Measurements from ENCODE around the gene DISP3.

The DISP3 gene

DNA sequence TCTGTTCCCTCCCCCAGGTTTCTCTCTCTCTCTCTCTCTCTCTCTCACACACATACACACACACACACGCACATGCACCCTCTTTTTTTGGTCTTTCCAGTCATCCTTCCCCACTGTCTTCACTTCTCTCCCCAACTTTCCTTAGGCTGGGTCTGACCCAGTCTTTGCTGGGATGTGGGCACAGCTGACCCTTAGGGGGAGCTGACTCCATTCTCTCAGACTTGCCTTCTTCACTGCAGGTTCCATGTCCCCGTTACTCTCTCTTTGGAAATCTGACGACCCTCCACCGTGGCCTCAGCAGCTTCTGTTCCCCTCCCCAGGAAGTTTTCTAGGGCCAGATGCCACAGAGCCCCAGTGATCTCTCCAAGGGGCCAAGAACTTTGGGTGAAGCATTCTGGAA, 2.1 kb downstream of the DISP3 start:
- H3K4me3 ChIP-seq (ENCODE audit: low read depth, low read length), result no peak overlapping the region
- TF ChIP-seq, protein P1, sequence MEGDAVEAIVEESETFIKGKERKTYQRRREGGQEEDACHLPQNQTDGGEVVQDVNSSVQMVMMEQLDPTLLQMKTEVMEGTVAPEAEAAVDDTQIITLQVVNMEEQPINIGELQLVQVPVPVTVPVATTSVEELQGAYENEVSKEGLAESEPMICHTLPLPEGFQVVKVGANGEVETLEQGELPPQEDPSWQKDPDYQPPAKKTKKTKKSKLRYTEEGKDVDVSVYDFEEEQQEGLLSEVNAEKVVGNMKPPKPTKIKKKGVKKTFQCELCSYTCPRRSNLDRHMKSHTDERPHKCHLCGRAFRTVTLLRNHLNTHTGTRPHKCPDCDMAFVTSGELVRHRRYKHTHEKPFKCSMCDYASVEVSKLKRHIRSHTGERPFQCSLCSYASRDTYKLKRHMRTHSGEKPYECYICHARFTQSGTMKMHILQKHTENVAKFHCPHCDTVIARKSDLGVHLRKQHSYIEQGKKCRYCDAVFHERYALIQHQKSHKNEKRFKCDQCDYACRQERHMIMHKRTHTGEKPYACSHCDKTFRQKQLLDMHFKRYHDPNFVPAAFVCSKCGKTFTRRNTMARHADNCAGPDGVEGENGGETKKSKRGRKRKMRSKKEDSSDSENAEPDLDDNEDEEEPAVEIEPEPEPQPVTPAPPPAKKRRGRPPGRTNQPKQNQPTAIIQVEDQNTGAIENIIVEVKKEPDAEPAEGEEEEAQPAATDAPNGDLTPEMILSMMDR (IDR thresholded peaks at IDR 0.05; ENCODE audit: low read depth, low read length), result no peak

DNA sequence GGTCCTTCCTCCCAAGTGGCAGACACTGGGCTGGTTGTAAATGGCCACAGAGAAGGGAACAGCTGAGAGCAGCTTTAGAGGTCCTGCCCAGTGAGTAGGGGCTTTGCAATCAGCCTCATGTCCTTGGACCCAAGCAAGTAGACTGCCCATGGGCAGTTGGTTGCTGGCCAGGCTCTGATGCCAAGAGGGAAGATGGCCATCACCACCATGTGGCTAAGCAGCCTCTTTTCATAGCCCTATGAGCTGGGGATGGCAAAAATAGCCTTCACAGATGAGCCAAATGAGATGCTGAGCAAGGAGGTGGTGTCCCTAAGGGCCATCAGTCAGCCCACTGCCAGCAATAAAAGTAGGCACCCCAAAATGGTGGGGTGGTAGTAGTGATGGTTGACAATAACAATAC, 3.2 kb downstream of the DISP3 start:
- TF ChIP-seq, protein P1 (IDR thresholded peaks at IDR 0.05; ENCODE audit: low read depth, low read length), result no peak
- H3K4me3 ChIP-seq (ENCODE audit: low read depth, low read length), result no peak overlapping the region

DNA sequence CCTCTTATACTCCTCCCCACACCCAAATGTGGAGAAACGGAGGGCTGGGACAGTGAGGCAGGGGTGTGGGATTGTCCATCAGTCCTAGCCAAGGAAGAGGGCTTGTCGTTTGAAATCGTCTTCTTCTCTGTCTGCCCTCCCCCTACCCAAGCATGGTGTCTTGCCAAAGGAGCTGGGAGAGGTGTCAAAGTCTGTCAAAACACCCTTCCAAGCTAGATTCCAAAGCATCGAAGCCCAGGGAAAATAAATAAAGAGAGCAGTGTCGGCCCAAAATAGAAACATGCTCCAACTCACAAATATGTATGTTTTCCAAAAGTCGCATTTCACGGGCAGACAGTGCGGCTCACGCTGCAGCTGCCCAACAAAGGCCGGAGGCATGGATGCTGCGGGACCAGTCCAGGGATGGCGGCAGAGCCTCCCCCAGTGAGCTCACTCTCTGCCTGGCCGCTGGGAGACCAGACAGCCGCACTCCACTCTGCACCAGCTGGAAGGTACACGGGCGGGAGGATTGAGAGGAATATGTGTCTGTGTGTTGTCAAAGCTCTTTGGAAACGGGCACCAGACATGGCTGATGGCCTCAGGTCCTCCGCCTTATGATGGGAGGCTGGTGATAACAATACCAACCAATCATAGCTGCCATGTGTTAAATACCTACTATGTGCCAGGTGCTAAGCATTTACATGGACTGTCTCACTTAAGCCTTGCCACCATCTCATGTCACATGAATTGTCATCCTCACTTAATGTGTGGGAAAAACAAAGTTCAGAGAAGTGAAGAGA, 3.9 kb downstream of the DISP3 start:
- TF ChIP-seq, protein P1 (IDR thresholded peaks at IDR 0.05; ENCODE audit: low read depth, low read length), result no peak
- H3K4me3 ChIP-seq (ENCODE audit: low read depth, low read length), result no peak overlapping the region

DNA sequence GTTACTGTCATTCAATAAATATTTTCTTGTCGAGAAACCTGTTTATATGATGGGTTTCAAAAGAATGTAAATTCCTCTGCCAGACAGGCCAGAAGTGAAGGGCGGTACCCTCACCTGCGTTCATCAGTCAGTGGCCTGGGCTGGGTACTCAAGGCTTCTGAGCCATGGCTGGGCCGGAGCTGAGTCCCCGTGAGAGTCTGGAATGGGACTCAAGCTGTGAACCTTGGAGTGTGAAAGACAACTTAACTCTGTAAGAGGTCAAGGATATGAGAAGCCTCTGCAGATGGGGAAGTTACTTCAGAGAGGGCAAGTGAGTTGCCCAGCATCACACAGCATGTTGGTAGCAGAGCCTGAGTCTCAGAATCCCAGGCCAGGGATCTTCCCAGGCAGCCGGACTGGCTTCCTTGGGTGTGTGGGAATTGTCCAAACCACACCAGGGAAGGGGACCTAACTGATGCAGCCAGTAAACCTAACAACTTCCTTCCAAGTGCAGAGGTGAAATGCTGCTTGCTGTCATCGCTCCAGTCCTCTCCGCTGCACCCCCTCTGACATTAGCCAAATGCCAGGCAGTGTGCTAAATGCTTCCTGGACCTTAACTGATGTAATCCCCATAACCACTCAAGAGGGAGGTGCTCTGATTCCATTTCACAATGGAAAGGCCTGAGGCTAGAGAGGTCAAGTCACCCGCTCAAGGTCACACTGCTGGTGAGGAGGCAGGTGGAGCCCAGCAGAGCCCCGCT, 4.8 kb downstream of the DISP3 start:
- H3K4me3 ChIP-seq (ENCODE audit: low read depth, low read length), result no peak overlapping the region
- TF ChIP-seq, protein P1 (IDR thresholded peaks at IDR 0.05; ENCODE audit: low read depth, low read length), result no peak

DNA sequence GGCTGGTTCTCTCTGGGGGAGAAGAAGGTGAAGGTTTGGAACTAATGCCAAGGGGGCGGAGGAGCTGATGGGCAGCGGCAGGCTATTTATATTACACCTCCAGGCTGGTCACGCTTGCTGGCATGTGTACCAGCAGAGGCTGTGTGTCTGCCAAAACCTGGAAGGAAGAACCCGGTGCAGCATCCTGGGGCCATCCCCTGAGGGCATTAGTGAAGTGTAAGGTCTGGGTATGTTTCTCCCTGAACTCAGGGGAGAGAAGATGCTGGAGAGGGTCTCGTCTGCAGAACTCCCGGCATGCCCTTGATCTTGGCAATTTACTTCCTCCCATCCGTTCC, 5.3 kb downstream of the DISP3 start:
- H3K4me3 ChIP-seq (ENCODE audit: low read depth, low read length), result no peak overlapping the region
- TF ChIP-seq, protein P1 (IDR thresholded peaks at IDR 0.05; ENCODE audit: low read depth, low read length), result no peak

DNA sequence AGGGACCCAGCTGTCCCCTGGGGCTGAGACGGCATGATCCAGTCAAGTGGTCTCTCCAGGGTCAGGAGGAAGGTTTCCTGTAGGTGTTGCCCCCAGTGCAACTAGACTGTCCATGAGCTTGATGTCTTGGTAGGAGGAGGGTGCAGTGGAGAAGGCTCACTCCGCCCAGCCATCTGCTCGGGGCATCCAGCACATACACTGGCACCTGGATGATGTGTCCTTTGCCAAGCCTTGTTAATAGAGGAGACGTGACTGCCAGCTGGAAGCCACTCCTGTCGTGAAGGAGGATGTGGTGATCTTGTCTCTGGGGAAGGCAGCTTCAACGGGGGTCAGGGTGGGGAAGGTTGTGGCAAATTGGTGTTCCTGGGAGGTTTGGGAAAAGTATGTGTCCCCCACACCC, 6.2 kb downstream of the DISP3 start:
- no peak overlapping the region for H3K4me3 ChIP-seq (ENCODE audit: low read depth, low read length)
- TF ChIP-seq, protein P1 (IDR thresholded peaks at IDR 0.05; ENCODE audit: low read depth, low read length), result no peak
